Measurements from ENCODE around the gene SELENON.

GRCh38 chr1:25813734-25814471 lies 13.9 kb downstream of the SELENON start:
- no peak for TF ChIP-seq JUN (IDR thresholded peaks at IDR 0.05)
- TF ChIP-seq, protein P1, sequence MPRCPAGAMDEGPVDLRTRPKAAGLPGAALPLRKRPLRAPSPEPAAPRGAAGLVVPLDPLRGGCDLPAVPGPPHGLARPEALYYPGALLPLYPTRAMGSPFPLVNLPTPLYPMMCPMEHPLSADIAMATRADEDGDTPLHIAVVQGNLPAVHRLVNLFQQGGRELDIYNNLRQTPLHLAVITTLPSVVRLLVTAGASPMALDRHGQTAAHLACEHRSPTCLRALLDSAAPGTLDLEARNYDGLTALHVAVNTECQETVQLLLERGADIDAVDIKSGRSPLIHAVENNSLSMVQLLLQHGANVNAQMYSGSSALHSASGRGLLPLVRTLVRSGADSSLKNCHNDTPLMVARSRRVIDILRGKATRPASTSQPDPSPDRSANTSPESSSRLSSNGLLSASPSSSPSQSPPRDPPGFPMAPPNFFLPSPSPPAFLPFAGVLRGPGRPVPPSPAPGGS (IDR thresholded peaks at IDR 0.05), result no peak
- TF ChIP-seq, protein P2, sequence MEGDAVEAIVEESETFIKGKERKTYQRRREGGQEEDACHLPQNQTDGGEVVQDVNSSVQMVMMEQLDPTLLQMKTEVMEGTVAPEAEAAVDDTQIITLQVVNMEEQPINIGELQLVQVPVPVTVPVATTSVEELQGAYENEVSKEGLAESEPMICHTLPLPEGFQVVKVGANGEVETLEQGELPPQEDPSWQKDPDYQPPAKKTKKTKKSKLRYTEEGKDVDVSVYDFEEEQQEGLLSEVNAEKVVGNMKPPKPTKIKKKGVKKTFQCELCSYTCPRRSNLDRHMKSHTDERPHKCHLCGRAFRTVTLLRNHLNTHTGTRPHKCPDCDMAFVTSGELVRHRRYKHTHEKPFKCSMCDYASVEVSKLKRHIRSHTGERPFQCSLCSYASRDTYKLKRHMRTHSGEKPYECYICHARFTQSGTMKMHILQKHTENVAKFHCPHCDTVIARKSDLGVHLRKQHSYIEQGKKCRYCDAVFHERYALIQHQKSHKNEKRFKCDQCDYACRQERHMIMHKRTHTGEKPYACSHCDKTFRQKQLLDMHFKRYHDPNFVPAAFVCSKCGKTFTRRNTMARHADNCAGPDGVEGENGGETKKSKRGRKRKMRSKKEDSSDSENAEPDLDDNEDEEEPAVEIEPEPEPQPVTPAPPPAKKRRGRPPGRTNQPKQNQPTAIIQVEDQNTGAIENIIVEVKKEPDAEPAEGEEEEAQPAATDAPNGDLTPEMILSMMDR (IDR thresholded peaks at IDR 0.05), result no peak
- TF ChIP-seq, protein P3, sequence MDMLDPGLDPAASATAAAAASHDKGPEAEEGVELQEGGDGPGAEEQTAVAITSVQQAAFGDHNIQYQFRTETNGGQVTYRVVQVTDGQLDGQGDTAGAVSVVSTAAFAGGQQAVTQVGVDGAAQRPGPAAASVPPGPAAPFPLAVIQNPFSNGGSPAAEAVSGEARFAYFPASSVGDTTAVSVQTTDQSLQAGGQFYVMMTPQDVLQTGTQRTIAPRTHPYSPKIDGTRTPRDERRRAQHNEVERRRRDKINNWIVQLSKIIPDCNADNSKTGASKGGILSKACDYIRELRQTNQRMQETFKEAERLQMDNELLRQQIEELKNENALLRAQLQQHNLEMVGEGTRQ (IDR thresholded peaks at IDR 0.05), result no peak
- no peak for TF ChIP-seq MAZ (IDR thresholded peaks at IDR 0.05; ENCODE audit: borderline replicate concordance, low read depth, low read length)
- TF ChIP-seq GATA3 (IDR thresholded peaks at IDR 0.05; ENCODE audit: borderline replicate concordance), result no peak
- TF ChIP-seq PHF8 (IDR thresholded peaks at IDR 0.05; ENCODE audit: borderline replicate concordance, low read depth), result no peak
- TF ChIP-seq, protein P4, sequence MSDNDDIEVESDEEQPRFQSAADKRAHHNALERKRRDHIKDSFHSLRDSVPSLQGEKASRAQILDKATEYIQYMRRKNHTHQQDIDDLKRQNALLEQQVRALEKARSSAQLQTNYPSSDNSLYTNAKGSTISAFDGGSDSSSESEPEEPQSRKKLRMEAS (IDR thresholded peaks at IDR 0.05), result no peak
- TF ChIP-seq HDAC2 (IDR thresholded peaks at IDR 0.05), result no peak
